Activated CD8-positive, alpha-beta memory T cell treated with anti-CD3 and anti-CD28 coated beads for 1 hour (primary cell): Measurements from ENCODE around the gene ZCWPW1.
"Not testable (repeated sequence)": the region's sequence is repeated elsewhere in the genome, so short reads cannot be mapped to it uniquely, and the experiment has no call there.

Experiments
- DNase-seq, 2 donors: peaks; one replicate each; pipeline ENCODE4 v3.0.0-alpha.2; 2020; ENCODE audit warnings: low read depth in 1 of 2; ENCODE audit errors: extremely low read depth in 1 of 2

ZCWPW1 gene

DNA sequence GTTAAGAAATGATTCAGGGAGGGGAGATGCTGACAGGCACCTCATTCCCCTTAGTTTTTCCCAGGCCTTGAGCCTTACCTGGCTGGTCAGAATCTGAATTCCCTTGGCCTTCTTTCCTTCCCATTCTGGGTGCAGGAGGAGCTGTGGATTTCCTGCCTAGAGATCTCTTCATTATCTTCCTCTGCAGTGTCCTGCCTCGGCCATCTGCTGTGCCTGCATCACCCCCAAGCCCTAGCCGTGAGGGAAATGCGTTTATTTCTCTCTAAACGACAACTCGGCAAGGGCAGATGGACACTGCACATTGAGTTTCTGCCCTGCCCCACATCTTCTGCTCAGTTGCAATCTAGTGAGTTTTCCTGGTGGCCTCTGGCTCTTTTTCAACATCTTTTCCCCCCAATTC lies 26.7 kb downstream of the ZCWPW1 start:
- DNase-seq = no peak

GRCh38 chr7:100400656-100401055 lies 27.8 kb downstream of the ZCWPW1 start:
- no peak for DNase-seq

DNA sequence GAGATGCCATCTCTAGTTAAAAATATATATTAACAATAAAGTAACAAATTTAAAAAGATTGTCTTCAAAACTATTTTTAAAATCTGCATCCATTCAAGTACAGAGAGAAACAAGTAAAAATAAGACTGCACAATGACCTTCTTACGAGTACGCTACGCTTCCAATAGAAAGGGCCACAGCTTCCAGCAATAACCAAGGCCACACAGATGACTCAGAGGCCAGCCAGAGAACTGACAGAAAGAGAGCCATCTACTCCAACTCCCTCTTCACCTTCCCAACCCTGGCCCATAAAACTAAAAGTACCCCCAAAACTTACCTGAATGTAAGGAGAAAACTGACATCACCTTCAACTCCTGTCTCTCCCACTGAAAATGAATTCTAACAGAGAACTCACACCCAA lies 28.5 kb downstream of the ZCWPW1 start:
- no peak for DNase-seq

DNA sequence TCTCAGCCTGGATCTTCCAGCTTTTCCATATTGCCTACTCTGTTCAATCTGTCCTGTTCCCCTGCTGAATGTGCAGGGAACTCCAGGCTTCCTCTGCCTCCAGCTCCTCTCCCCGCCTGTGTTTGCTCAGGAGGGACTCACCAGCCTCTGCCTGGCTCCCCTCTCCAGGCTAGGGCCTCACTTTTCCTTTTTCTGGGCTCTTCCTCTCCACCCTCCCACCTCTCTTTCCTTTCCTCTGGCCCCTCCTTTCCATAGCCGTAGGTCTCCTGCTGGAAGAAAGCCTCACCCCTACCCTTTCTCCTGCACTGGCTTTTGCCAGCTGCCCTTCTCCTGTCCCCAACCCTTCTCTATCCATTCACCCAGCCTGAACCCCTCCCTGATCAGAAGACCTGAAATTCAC lies 30.3 kb downstream of the ZCWPW1 start:
- no peak for DNase-seq

DNA sequence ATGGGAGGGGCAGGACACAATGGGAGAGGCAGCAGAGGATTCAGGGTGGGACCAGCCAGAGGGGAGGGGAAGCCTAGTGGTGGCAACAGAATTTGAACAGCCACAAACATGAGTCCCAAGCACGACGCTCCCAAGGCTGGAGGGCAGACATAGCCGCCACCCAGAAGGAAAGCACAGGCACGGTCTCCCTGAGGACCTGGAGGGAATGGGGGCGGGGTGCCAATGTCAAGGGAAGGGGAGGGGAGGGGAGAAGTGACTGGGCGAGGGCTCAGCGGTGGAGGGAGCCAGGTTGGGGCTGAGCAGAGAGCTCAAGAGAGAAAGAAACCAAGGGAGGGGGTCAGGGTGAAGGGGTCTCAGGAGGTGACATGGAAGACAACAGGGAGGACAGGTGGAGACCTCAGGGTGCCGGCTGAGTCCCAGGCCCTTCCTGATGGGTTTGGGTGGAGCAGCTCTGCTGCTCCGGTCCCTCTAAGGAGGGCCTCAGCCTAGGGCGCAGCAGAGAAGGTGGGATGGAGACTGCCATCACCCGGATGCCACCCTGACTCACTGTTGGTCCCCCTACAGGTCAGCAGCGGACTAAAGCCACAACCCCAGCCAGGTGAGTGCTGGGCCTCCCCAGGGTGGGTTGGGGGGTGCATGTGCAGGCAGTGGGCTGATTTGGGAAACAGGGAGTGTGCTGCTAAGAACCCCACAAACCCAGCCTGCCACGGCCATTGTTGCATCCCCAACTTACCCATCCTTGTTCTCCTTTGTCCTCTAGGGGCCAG lies 31.0 kb downstream of the ZCWPW1 start:
- DNase-seq = no peak

DNA sequence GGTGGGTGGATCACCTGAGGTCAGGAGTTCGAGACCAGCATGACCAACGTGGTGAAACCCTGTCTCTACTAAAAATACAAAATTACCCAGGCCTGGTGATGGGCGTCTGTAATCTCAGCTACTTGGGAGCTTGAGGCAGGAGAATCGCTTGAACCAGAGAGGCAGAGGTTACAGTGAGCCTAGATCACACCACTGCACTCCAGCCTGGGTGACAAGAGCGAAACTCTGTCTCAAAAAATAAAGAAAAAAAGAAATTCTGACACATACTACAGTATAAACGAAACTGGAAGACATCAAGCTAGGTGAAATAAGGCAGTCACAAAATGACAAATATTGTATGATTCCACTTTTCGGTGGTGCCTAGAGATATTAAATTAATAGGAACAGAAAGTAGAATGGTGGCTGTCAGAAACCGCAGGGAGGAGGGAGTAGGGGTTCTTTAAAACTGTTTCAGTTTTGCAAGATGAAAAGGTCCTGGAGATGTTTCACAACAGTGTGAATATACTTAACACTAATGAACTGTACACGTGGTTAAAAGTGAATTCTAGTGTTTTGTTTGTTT lies 32.0 kb downstream of the ZCWPW1 start:
- no peak for DNase-seq

DNA sequence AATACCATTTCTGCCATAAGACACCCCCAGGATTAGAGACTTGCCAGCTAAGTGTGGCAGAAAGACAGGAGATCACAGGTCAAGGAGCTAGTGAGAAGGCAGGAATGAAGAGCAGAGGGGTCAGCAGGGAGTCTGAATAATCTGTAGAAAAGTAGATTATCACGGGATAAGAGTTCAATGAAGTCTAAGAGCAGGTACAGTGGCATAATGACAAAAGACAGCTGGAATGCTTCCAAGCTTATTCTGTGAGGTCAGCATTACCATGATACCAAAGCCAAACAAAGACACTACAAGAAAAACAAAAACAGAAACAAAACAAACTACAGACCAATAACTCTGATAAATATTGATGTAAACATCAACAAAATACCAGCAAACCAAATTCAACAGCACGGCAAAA lies 34.4 kb downstream of the ZCWPW1 start:
- no peak for DNase-seq

DNA sequence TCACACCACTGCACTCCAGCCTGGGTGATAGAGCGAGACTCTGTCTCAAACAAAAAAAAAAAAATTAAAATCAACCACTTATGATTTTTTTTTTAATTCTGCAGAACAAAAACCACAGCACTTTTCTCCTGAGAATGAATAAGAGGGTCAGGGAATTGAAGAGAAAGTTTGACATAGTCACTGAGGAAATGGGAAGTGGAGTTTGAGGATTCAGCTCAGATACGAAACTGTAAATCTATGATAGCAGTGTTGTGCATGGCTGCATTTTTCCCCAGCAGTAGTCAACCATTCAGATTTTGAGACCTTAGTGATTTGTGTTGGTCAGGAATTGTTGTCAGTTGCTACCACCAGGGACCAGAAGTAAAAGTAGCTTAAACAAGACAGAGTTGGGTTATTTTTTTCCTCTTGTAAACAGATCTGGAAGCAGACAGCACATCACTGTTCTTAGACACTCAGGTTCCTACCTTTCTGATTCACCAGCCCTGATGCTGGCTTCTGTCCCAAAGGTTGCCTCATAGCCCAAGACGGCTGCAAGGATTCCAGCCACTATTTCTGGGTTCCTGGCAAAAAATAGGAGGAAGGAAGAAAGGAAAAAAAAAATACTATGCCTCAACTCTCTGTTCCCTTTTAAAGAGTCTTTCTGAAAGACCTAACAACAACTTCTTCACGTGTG lies 35.1 kb downstream of the ZCWPW1 start:
- DNase-seq = no peak

DNA sequence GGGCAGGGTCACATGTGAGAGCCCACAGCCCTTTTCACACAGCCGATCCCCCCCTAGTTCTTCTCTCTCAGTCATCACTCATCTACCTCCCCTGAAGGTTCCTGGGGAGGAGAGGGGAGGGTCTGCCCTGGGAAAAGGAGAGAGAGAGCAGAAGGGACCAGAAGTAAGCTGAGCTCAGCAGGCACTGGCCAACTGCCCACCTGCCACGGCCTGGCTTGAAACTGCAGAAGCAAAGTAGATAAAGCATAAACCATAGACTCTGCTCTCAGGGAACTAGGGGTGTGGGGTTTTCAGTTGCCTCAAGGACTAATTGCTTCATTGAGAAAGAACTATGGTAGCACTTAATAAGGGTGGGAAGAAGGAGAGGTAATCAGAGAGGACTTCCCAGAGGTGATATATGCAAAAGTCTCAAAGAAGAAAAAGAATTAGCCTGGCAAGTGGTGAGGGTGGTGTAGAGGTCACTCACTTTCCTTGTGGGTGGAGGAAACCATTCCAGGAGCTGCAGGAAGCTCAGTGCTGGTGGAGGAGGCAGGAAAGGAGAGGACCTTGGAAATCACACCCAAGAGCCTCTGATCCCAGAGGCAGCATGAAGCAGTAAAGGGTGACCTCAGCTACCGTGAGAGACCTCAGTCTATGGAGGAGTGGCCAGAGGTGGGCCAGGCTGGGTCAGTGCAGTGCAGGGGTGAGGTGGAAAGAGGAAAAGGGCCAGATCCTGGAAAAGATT lies 38.1 kb downstream of the ZCWPW1 start:
- no peak for DNase-seq

DNA sequence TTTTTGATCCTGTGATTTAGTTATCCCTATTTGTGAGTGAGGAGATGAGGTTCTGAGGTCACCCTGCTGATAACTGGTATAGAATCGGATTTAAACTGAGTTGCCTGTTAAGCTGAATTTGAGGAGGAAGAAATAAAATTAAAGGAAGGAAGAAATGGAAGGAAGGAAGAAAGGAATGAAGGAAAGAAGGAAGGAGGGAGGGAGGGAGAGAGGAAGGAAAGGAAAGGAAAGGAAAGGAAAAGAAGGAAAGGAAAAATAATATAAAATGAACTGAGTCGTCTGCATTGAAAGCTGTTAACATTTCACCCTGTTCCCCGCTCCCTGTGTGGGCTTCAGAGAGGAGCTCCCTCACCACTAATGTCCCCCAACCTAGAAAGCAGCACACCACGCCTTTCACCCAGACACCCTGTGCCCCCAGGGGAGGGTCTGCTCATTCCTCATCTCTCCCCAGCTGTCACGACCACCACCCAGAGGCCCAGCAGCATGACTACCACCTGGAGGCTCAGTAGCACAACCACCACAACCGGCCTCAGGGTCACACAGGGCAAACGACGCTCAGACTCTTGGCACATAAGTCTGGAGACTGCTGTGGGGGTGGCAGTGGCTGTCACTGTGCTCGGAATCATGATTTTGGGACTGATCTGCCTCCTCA lies 38.9 kb downstream of the ZCWPW1 start:
- DNase-seq = no peak

- DNase-seq = no peak
Measured at GRCh38 chr7:100387695-100388094, 40.8 kb downstream of the ZCWPW1 start.

GRCh38 chr7:100386940-100387339 lies 41.6 kb downstream of the ZCWPW1 start:
- no peak for DNase-seq

- DNase-seq = no peak
Measured at GRCh38 chr7:100384628-100385294, 43.7 kb downstream of the ZCWPW1 start.

GRCh38 chr7:100382234-100382853 lies 46.2 kb downstream of the ZCWPW1 start:
- DNase-seq = not testable (repeated sequence)

- DNase-seq = not testable (repeated sequence)
Measured at GRCh38 chr7:100381531-100382233, 46.8 kb downstream of the ZCWPW1 start.

- DNase-seq = no peak
Measured at GRCh38 chr7:100380196-100380595, 48.3 kb downstream of the ZCWPW1 start.

- DNase-seq = no peak
Measured at GRCh38 chr7:100378114-100378755, 50.3 kb downstream of the ZCWPW1 start.

- DNase-seq = no peak
Measured at GRCh38 chr7:100376066-100376465, 52.4 kb downstream of the ZCWPW1 start.

DNA sequence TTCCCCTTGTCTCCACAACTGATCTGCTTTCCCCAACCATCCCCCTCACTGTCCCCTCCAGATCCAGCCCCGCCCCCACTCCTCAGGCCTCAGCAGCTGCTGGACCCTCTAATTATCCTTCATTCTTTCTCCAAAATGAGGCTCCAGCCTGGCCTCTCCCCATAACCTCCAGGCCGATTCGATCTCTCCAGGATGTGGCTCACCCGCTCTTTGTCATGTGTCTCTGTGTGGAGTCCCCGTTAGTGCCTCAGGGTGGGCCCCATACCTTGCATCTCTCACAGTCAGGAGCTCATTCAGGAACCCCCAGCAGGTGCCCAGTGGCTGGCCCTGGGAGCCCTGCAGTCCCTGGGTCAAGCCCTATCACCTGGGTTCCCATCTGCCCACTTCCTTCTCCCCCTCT lies 53.9 kb downstream of the ZCWPW1 start:
- no peak for DNase-seq
